ENCODE results near the gene BAG1. TPM values are rescaled to one million over a fixed set of nuclear protein-coding genes. Genes with fewer than 3 reads are reported as not detected.

BAG1 gene
- total and polyA plus RNA-seq, 2 experiments from 2014 or later = 248 to 270 TPM

- H3K27ac ChIP-seq = no peak overlapping the region
- no peaks in the 10 kb centered on the region for H3K27me3 ChIP-seq
- no peak for TF ChIP-seq CTCF (IDR thresholded peaks at IDR 0.05; ENCODE audit: low read depth, low read length)
- no peak for DNase-seq (ENCODE audit: low read depth in 1 of 2, low spot score in 1 of 2)
- H3K9me3 ChIP-seq (ENCODE audit: low read depth) = no peaks in the 10 kb centered on the region
- peaks cover 76% of the 10 kb centered on the region for H3K36me3 ChIP-seq
- H3K4me3 ChIP-seq = no peak overlapping the region
- H3K4me1 ChIP-seq (ENCODE audit: low read depth) = no peaks in the 10 kb centered on the region
Measured at GRCh38 chr9:33306037-33306436, 41.5 kb upstream of the BAG1 start.

- no peak for TF ChIP-seq CTCF (IDR thresholded peaks at IDR 0.05; ENCODE audit: low read depth, low read length)
- no peak overlapping the region for H3K4me3 ChIP-seq
- H3K9me3 ChIP-seq (ENCODE audit: low read depth) = no peaks in the 10 kb centered on the region
- H3K27ac ChIP-seq = no peak overlapping the region
- DNase-seq (ENCODE audit: low read depth in 1 of 2, low spot score in 1 of 2) = no peak
- no peaks in the 10 kb centered on the region for H3K4me1 ChIP-seq (ENCODE audit: low read depth)
- H3K36me3 ChIP-seq = peaks cover 66% of the 10 kb centered on the region
- H3K27me3 ChIP-seq = no peaks in the 10 kb centered on the region
Measured at GRCh38 chr9:33304362-33304761, 39.9 kb upstream of the BAG1 start.

- Histone ChIP-seq H3K27me3 (no peaks in the 10 kb centered on the region), H3K27ac (no peak overlapping the region), H3K4me3 (no peak overlapping the region), H3K9me3 (ENCODE audit: low read depth) (no peaks in the 10 kb centered on the region), H3K36me3 (peaks cover 62% of the 10 kb centered on the region), H3K4me1 (ENCODE audit: low read depth) (no peaks in the 10 kb centered on the region)
- DNase-seq (ENCODE audit: low read depth in 1 of 2, low spot score in 1 of 2) = no peak
- no peak for TF ChIP-seq CTCF (IDR thresholded peaks at IDR 0.05; ENCODE audit: low read depth, low read length)
Measured at GRCh38 chr9:33300546-33300945, 36.0 kb upstream of the BAG1 start.

- no peak for TF ChIP-seq CTCF (IDR thresholded peaks at IDR 0.05; ENCODE audit: low read depth, low read length)
- H3K27ac ChIP-seq = peak overlapping the region; percentile 32
- H3K27me3 ChIP-seq = no peaks in the 10 kb centered on the region
- no peak overlapping the region for H3K4me3 ChIP-seq
- DNase-seq (ENCODE audit: low read depth in 1 of 2, low spot score in 1 of 2) = no peak
- H3K4me1 ChIP-seq (ENCODE audit: low read depth) = no peaks in the 10 kb centered on the region
- H3K36me3 ChIP-seq = peaks cover 43% of the 10 kb centered on the region
- H3K9me3 ChIP-seq (ENCODE audit: low read depth) = no peaks in the 10 kb centered on the region
Measured at GRCh38 chr9:33297432-33297831, 32.9 kb upstream of the BAG1 start.

GRCh38 chr9:33295571-33295970 is 31.1 kb upstream of the BAG1 start:
- Histone ChIP-seq H3K9me3 (ENCODE audit: low read depth) (no peaks in the 10 kb centered on the region), H3K4me3 (no peak overlapping the region), H3K36me3 (peaks cover 32% of the 10 kb centered on the region), H3K27me3 (no peaks in the 10 kb centered on the region), H3K4me1 (ENCODE audit: low read depth) (peaks cover 4% of the 10 kb centered on the region), H3K27ac (no peak overlapping the region)
- no peak for TF ChIP-seq CTCF (IDR thresholded peaks at IDR 0.05; ENCODE audit: low read depth, low read length)
- no peak for DNase-seq (ENCODE audit: low read depth in 1 of 2, low spot score in 1 of 2)

Data from cardiac muscle cell (in vitro differentiated cells and primary cell).